Pancreas (tissue), 10 donors: ENCODE measurements around the gene PDZK1IP1. TPM values are rescaled to one million over a fixed set of nuclear protein-coding genes. Genes with fewer than 3 reads are reported as not detected.
A peak's percentile ranks its signal among the peaks of the same experiment; 100 is the strongest.

ENCODE experiments used
- ATAC-seq, 4 donors: fragments of 200-7000 bp; cut with Tn5 transposase; one replicate each; pipeline versions ENCODE4 v1.8.0 to v1.9.1; 2020; ENCODE audit warnings: mild to moderate bottlenecking in 4 of 4, moderate library complexity in 4 of 4
- DNase-seq, 6 donors: peaks; one replicate each; pipeline ENCODE4 v3.0.0-alpha.2; 2020
- FAIRE-seq: peaks from 2 replicates; lab custom pipeline; 2012; peaks lifted over from hg19 to GRCh38; lab: Jason Lieb, UNC
- H3K27ac ChIP-seq, 4 donors: fragments of 200-600 bp; sonication (generic); 1 replicate in 3 of 4; 2 replicates in 1 of 4; pipeline versions ENCODE4 v1.5.0 to v1.8.0; 2020
- H3K27me3 ChIP-seq, 4 donors: fragments of 200-600 bp; one replicate each; pipeline ENCODE4 v1.8.0; 2021
- H3K36me3 ChIP-seq, 3 donors: fragments of 200-600 bp; sonication (generic) in 1 of 3; one replicate each; pipeline versions ENCODE4 v1.5.0 to v1.8.0; 2020 to 2021
- H3K4me1 ChIP-seq, 3 donors: fragments of 200-600 bp; one replicate each; pipeline ENCODE4 v1.8.0; 2021
- H3K4me3 ChIP-seq, 4 donors: fragments of 200-600 bp; sonication (generic) in 2 of 4; one replicate each; pipeline versions ENCODE4 v1.5.0 to v1.8.0; 2020 to 2021
- H3K9me3 ChIP-seq, 4 donors: fragments of 200-600 bp; one replicate each; pipeline ENCODE4 v1.8.0; 2021
- WGBS, 2 donors: extraction: QIAGEN DNeasy Blood & Tissue Kit; methylation state at CpG; one replicate each; pipeline ENCODE4 v1.1.7; 2013; 5-methylcytosine and 5-hydroxymethylcytosine counted together
- intact Hi-C, 3 donors: fragments of 100-400 bp; cut with DNase I; formaldehyde crosslinking; loops; one replicate each; pipeline versions ENCODE4 v1.11.1 to v1.14.2; 2022
- polyA plus RNA-seq, 2 donors: library from polyadenylated mRNA; stranded (reverse); fragments of 200-250 nt; gene quantifications; one replicate each; pipeline ENCODE4 v1.2.3, GENCODE V29; 2013
- total RNA-seq, 6 donors: library from RNA; stranded (reverse); fragmentation: NEBNext Ultra II Directional in 4 of 6; extraction: Animal tissue kit (Norgen Biotek cat#: 25700) in 4 of 6; gene quantifications; one replicate each; pipeline versions ENCODE4 v1.2.1 to v1.2.4, GENCODE V29; 2021 to 2023
- TF ChIP-seq, protein P1 (sequence below), 4 donors: fragments of 200-600 bp; sonication (generic) in 3 of 4; IDR thresholded peaks; one replicate each; pipeline versions ENCODE4 v1.5.0 to v1.8.0; 2021; ENCODE audit warnings: antibody characterized with exemption in 4 of 4
- donor health status: healthy with polysubstance abuse.
- donor health status: DM: no; HTN: no; CAD: no; lungs with moderate emphysema.
- donor health status: DM: no; HTN: no; CAD: no.
- donor health status: control.
- donor health status: control.
- donor health status: Bipolar disorder and iron deficiency.
- donor health status: DM: yes; HTN: yes; CAD: no.
- donor health status: DM: no; HTN: no; CAD: no.
- donor health status: DM: no; HTN: no; CAD: no.
- donor health status: DM: yes; HTN: yes; CAD: no.

The PDZK1IP1 gene
- total and polyA plus RNA-seq, 8 donors: 26.1 to 55.9 (median 44.1) TPM

DNA sequence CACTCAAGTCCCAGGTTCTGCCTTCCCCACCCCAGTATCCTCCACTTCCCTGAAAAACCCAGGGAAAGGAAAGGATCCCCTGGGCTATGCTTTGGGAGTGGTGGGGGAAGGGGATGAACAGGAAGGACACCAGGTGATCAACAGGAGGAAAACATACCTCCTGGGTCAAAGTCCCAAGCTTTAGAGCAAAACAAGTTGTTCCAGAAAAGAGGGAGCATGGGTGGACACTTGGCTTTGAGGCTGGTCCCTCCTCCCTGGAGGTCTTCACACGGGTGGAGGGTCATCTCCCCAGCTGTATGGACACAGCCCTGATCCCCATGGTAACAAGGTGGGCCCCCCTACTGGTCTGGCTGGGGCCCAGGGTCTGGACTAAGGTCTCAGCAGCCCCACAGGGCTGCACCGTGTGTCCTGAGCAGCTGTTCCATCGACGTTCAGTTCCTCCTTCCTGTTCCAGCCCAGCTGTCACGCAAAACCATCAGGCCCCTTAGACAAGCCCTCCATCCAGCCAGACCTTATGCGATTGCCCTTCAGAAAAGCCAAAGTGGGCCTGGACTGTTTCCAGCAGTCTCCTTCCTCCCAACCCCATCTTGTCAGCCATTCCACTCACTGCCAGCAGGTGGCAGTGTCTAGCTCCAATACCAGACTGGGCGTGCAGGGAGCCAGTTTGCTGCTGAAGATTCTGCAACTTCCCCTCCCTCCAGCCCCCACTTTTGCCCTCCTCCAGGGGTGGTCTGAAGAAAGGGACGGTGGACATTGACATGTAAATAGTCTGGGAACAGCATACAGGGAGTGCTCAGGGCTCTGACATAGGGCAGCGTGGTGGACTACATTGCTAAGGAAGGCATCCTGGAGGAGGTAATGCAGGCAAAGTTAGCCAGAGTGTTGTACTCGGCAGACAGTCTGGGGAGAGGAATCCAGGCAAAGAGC, 2.9 kb upstream of the PDZK1IP1 start:
- H3K27me3 ChIP-seq: no peaks in the 10 kb centered on the region
- peak overlapping the region in 3 of 4 donors; percentile 42 to 66 (median 58) for H3K27ac ChIP-seq
- DNase-seq (peak; percentile 51 to 86 (median 78)), FAIRE-seq (no peak), ATAC-seq (peak in 3 of 4 donors; percentile 28 to 43 (median 38))
- H3K36me3 ChIP-seq: no peaks in the 10 kb centered on the region
- H3K4me1 ChIP-seq: peaks cover 12 to 19% (median 17%) of the 10 kb centered on the region in 3 donors
- intact Hi-C loops: no loop called here
- no peak overlapping the region for H3K4me3 ChIP-seq
- 8 to 10% methylated on average over 10 of the region's 10 CpGs for WGBS, 2 donors
- H3K9me3 ChIP-seq: no peaks in the 10 kb centered on the region
- TF ChIP-seq, protein P1, sequence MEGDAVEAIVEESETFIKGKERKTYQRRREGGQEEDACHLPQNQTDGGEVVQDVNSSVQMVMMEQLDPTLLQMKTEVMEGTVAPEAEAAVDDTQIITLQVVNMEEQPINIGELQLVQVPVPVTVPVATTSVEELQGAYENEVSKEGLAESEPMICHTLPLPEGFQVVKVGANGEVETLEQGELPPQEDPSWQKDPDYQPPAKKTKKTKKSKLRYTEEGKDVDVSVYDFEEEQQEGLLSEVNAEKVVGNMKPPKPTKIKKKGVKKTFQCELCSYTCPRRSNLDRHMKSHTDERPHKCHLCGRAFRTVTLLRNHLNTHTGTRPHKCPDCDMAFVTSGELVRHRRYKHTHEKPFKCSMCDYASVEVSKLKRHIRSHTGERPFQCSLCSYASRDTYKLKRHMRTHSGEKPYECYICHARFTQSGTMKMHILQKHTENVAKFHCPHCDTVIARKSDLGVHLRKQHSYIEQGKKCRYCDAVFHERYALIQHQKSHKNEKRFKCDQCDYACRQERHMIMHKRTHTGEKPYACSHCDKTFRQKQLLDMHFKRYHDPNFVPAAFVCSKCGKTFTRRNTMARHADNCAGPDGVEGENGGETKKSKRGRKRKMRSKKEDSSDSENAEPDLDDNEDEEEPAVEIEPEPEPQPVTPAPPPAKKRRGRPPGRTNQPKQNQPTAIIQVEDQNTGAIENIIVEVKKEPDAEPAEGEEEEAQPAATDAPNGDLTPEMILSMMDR (IDR thresholded peaks at IDR 0.05): peak; percentile 91 to 96 (median 94)

DNA sequence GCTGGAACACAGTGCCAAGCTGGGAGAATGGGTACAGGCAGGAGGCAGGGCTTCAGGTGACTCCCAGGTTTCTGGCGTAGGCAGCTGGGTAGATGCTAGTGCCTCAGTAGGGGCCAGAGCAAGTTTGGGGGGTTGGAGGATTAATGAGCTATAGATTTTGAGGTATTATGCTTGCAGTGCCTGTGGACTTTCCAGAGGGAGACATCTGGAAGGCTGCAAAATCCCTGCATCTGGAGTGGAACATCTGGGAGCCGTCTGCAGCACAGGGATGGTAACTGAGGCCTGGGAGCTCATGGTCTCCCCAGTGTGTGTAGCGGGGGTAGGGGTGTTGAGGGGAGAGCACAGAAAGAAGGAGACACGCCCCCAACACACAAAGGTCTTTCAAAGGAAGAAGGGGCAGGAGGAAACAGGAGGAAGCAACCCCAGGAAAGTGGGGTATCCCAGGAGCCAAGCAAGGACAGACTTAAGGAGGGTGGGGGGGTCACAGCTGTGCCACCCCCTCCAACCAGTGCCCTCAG, 2.2 kb upstream of the PDZK1IP1 start:
- TF ChIP-seq, protein P1 (IDR thresholded peaks at IDR 0.05): no peak
- ATAC-seq (no peak), DNase-seq (no peak), FAIRE-seq (no peak)
- peaks cover 12 to 19% (median 17%) of the 10 kb centered on the region in 3 donors for H3K4me1 ChIP-seq
- H3K27ac ChIP-seq: peak overlapping the region; percentile 20 to 66 (median 50)
- no peak overlapping the region for H3K4me3 ChIP-seq
- no peaks in the 10 kb centered on the region for H3K27me3 ChIP-seq
- intact Hi-C loops: no loop called here
- WGBS, 2 donors: 69 to 71% methylated on average over 3 to 4 of the region's 4 CpGs
- no peaks in the 10 kb centered on the region for H3K9me3 ChIP-seq
- H3K36me3 ChIP-seq: no peaks in the 10 kb centered on the region

DNA sequence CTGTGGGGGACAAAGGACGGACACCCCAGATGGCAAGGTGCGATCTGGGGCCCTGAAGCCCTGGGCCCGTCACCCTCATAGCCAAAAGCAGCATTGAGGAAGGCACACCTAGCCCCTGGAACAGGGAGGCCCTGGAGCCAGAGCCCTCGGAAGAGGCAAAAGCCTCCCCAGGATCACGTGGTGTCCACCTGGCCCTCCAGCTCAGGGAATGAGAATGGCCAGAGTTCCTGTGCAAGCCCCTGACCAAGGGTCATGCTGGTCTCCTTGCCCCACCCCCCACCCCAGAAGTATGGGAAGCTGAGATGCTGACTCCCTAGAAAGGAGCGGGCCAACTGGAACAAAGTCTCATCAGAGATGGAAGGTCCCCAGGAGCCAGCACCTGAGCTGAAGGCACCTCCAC, 1.0 kb upstream of the PDZK1IP1 start:
- ATAC-seq (no peak), DNase-seq (no peak)
- H3K4me1 ChIP-seq: peaks cover 12 to 19% (median 17%) of the 10 kb centered on the region in 3 donors

DNA sequence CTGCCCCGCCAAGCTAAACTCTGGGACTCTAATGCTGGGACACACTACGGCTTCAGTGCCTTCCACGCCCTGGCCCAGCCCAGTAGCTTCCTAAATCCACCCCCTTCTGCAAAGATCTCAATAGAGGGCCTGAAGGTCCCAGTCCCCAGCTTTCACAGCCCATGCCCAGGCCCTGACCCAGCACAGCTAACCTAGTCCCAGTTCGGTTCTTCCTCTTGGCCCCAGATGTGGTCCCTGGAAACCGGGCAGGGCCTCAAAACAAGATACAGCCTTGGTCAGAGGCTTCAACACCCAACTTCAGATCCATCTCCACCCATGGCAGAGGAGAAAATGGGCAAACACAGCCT, 646 bp upstream of the PDZK1IP1 start:
- 58 to 68% methylated on average over 5 of the region's 5 CpGs for WGBS, 2 donors
- Histone ChIP-seq H3K36me3 (no peaks in the 10 kb centered on the region), H3K27ac (peak overlapping the region; percentile 70 to 90 (median 79)), H3K9me3 (no peaks in the 10 kb centered on the region), H3K4me1 (peaks cover 12 to 19% (median 17%) of the 10 kb centered on the region in 3 donors), H3K27me3 (no peaks in the 10 kb centered on the region), H3K4me3 (no peak overlapping the region)
- no peak for ATAC-seq
- FAIRE-seq: no peak
- intact Hi-C loops: no loop called here
- no peak for DNase-seq
- TF ChIP-seq, protein P1 (IDR thresholded peaks at IDR 0.05): no peak

More for the DNA sequence above, 1.0 kb upstream of the PDZK1IP1 start:
- no peak overlapping the region for H3K4me3 ChIP-seq
- H3K27ac ChIP-seq: peak overlapping the region; percentile 70 to 90 (median 79)
- H3K36me3 ChIP-seq: no peaks in the 10 kb centered on the region
- TF ChIP-seq, protein P1 (IDR thresholded peaks at IDR 0.05): no peak
- intact Hi-C loops: no loop called here
- H3K9me3 ChIP-seq: no peaks in the 10 kb centered on the region
- 95 to 96% methylated on average over 6 of the region's 6 CpGs for WGBS, 2 donors
- FAIRE-seq: no peak
- no peaks in the 10 kb centered on the region for H3K27me3 ChIP-seq
